ENCODE results near the gene PRH2. TPM values are rescaled to one million over a fixed set of nuclear protein-coding genes. Genes with fewer than 3 reads are reported as not detected.

The PRH2 gene
- total RNA-seq, 4 donors from 2014 or later: not detected

GRCh38 chr12:10974965-10975364 lies 45.9 kb downstream of the PRH2 start:
- TF ChIP-seq, protein P1, sequence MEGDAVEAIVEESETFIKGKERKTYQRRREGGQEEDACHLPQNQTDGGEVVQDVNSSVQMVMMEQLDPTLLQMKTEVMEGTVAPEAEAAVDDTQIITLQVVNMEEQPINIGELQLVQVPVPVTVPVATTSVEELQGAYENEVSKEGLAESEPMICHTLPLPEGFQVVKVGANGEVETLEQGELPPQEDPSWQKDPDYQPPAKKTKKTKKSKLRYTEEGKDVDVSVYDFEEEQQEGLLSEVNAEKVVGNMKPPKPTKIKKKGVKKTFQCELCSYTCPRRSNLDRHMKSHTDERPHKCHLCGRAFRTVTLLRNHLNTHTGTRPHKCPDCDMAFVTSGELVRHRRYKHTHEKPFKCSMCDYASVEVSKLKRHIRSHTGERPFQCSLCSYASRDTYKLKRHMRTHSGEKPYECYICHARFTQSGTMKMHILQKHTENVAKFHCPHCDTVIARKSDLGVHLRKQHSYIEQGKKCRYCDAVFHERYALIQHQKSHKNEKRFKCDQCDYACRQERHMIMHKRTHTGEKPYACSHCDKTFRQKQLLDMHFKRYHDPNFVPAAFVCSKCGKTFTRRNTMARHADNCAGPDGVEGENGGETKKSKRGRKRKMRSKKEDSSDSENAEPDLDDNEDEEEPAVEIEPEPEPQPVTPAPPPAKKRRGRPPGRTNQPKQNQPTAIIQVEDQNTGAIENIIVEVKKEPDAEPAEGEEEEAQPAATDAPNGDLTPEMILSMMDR (IDR thresholded peaks at IDR 0.05): no peak
- no peak for TF ChIP-seq POLR2A (IDR thresholded peaks at IDR 0.05)
- Histone ChIP-seq H3K4me3 (no peak overlapping the region), H3K27ac (no peak overlapping the region), H3K27me3 (no peaks in the 10 kb centered on the region), H3K9me3 (no peaks in the 10 kb centered on the region), H3K36me3 (no peaks in the 10 kb centered on the region), H3K4me1 (no peaks in the 10 kb centered on the region)
- DNase-seq: no peak

DNA sequence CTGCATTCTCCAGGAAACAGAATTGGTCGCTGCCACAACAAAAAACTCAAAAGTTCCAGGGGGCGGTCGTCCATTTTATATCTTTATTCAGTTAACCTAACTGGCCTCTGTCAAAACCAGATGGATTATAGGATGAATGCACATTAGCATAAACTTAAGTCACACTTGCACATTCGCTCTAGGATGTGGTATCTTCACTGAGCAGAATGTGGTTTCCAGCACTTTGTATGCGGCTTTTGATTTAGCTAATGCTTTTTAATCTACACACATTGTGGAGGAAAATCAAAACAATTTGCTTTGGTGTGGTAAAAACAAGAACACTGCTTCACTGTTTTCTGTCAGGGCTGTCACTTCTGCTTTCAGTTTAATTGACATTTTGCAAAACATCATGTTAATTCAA lies 53.2 kb downstream of the PRH2 start:
- no peaks in the 10 kb centered on the region for H3K9me3 ChIP-seq
- H3K36me3 ChIP-seq: no peaks in the 10 kb centered on the region
- no peak overlapping the region for H3K4me3 ChIP-seq
- TF ChIP-seq, protein P1 (IDR thresholded peaks at IDR 0.05): no peak
- no peak for TF ChIP-seq POLR2A (IDR thresholded peaks at IDR 0.05)
- H3K27me3 ChIP-seq: no peaks in the 10 kb centered on the region
- H3K27ac ChIP-seq: no peak overlapping the region
- H3K4me1 ChIP-seq: no peaks in the 10 kb centered on the region
- DNase-seq: peak in 1 of 3 donors; percentile 49

Other genes starting within 250 kb of the PRH2 start
- 100 to 1,000 TPM in 3 of 4 donors, 10 to 100 TPM in 1; 77.1 to 291 (median 151) TPM for gene YBX3, start 205.9 kb upstream of the PRH2 start, total RNA-seq
- not detected for gene TAS2R7, start 126.6 kb upstream of the PRH2 start, total RNA-seq
- gene TAS2R8, start 122.0 kb upstream of the PRH2 start, total RNA-seq: not detected
- not detected for gene TAS2R9, start 119.1 kb upstream of the PRH2 start, total RNA-seq
- gene TAS2R10, start 102.9 kb upstream of the PRH2 start, total RNA-seq: not detected
- gene PRR4, start 79.8 kb upstream of the PRH2 start, total RNA-seq: 10 to 100 TPM in 1 of 4 donors, 1 to 10 TPM in 2, not detected in 1; 5.4 to 10.2 (median 5.8) TPM
- 10 to 100 TPM; 42.5 to 98.2 (median 47.7) TPM for gene PRH1, start 45.0 kb upstream of the PRH2 start, total RNA-seq
- gene TAS2R13, start 19.7 kb upstream of the PRH2 start, total RNA-seq: 1 to 10 TPM in 3 of 4 donors, not detected in 1; 1.8 to 7.9 (median 7.2) TPM
- gene TAS2R14, start 10.0 kb downstream of the PRH2 start, total RNA-seq: 1 to 10 TPM in 3 of 4 donors, not detected in 1; 3.4 to 5.1 (median 4.8) TPM
- 1 to 10 TPM in 3 of 4 donors, not detected in 1; 1.6 to 3.9 (median 1.9) TPM for gene TAS2R50, start 57.7 kb downstream of the PRH2 start, total RNA-seq
- 1 to 10 TPM; 3.5 to 9.1 (median 4.7) TPM for gene TAS2R20, start 69.1 kb downstream of the PRH2 start, total RNA-seq
- 10 to 100 TPM in 2 of 4 donors, 1 to 10 TPM in 2; 3.2 to 14.9 (median 8.2) TPM for gene TAS2R19, start 93.4 kb downstream of the PRH2 start, total RNA-seq
- gene TAS2R31, start 102.2 kb downstream of the PRH2 start, total RNA-seq: 10 to 100 TPM in 2 of 4 donors, 1 to 10 TPM in 2; 8.1 to 20.6 (median 11.1) TPM
- 1 to 10 TPM in 3 of 4 donors, not detected in 1; 3.2 to 6.1 (median 4.2) TPM for gene TAS2R46, start 133.1 kb downstream of the PRH2 start, total RNA-seq
- gene TAS2R43, start 163.1 kb downstream of the PRH2 start, total RNA-seq: 1 to 10 TPM; 2.1 to 7.4 (median 5.7) TPM
- gene TAS2R30, start 205.4 kb downstream of the PRH2 start, total RNA-seq: 10 to 100 TPM in 2 of 4 donors, 1 to 10 TPM in 2; 6.2 to 12.9 (median 10.4) TPM
- 1 to 10 TPM; 5.8 to 7.9 (median 7.0) TPM for gene SMIM10L1, start 242.0 kb downstream of the PRH2 start, total RNA-seq